ENCODE measurements around the gene CD44.

- TF ChIP-seq CTCF (IDR thresholded peaks at IDR 0.05; ENCODE audit: low read depth, low read length, poor library complexity, severe bottlenecking) (no peak), EZH2phosphoT487 (IDR thresholded peaks at IDR 0.05; ENCODE audit: borderline replicate concordance, low read length) (no peak)
These were observed 111.2 kb downstream of the CD44 start for GRCh38 chr11:35250192-35250591.
